K562 (cell line): Measurements from ENCODE around the gene TBC1D12. TPM values are rescaled to one million over a fixed set of nuclear protein-coding genes. Genes with fewer than 3 reads are reported as not detected.

Experiments used
- BACH1 ChIP-seq: fragments of 200-800 bp; sonication (Bioruptor generic); IDR thresholded peaks from 2 replicates; pipeline ENCODE4 v1.6.1; 2016; ENCODE audit warnings: missing genetic modification characterization, missing compliant biosample characterization
- CBX1 ChIP-seq: sonication (generic); IDR thresholded peaks from 2 replicates; pipeline ENCODE4 v1.6.1; 2016; ENCODE audit warnings: antibody characterized with exemption, low read depth, mild to moderate bottlenecking
- CREB5 ChIP-seq: fragments of 250-450 bp; sonication (Bioruptor Pico); IDR thresholded peaks from 2 replicates; pipeline ENCODE4 v1.5.0; 2020; ENCODE audit warnings: mild to moderate bottlenecking
- EWSR1 ChIP-seq: fragments of 450-650 bp; IDR thresholded peaks from 2 replicates; pipeline ENCODE4 v1.6.1; 2018; ENCODE audit warnings: borderline replicate concordance, mild to moderate bottlenecking, low read depth, moderate library complexity; ENCODE audit not compliant: partially characterized antibody
- HMGN3 ChIP-seq: IDR thresholded peaks from 2 replicates; pipeline ENCODE4 v1.6.1; 2011; ENCODE audit warnings: borderline replicate concordance, low read depth, mild to moderate bottlenecking, mixed read lengths, low read length; ENCODE audit not compliant: insufficient read length; ENCODE audit errors: extremely low read depth
- JUND ChIP-seq, 2 experiments: IDR thresholded peaks; 2 replicates in 1 of 2; 3 replicates in 1 of 2; pipeline ENCODE4 v1.6.1; 2011; ENCODE audit warnings: borderline replicate concordance in 2 of 2, low read depth in 2 of 2, low read length in 2 of 2, improper control_type of control experiment in 1 of 2, missing biosample characterization in 1 of 2, missing genetic modification characterization in 1 of 2, missing genetic modification reagents in 1 of 2
- KDM4B ChIP-seq, 2 experiments: fragments of 450-650 bp in 1 of 2; sonication (generic) in 1 of 2; IDR thresholded peaks; 2 replicates each; pipeline ENCODE4 v1.6.1; 2016 to 2017; ENCODE audit warnings: borderline replicate concordance in 2 of 2, antibody characterized with exemption in 1 of 2, low read depth in 1 of 2, mild to moderate bottlenecking in 1 of 2
- NBN ChIP-seq: fragments of 450-650 bp; IDR thresholded peaks from 2 replicates; pipeline ENCODE4 v1.6.1; 2016; ENCODE audit warnings: low read depth, mild to moderate bottlenecking
- NEUROD1 ChIP-seq: fragments of 150-350 bp; IDR thresholded peaks from 2 replicates; pipeline ENCODE4 v1.6.1; 2014; ENCODE audit warnings: borderline replicate concordance, low read length, low read depth; ENCODE audit not compliant: partially characterized antibody
- PHB ChIP-seq: fragments of 250-450 bp; sonication (Bioruptor Pico); IDR thresholded peaks from 2 replicates; pipeline ENCODE4 v1.5.0; 2021
- POLR2A ChIP-seq: fragments of 450-650 bp; conservative IDR thresholded peaks from 2 replicates; pipeline ENCODE4 v1.6.1; 2016
- RBM17 ChIP-seq: fragments of 200-400 bp; formaldehyde crosslinking; IDR thresholded peaks from 2 replicates; pipeline ENCODE4 v1.6.1; 2017; ENCODE audit warnings: low read depth, mild to moderate bottlenecking, low read length, borderline replicate concordance
- SMAD1 ChIP-seq: fragments of 150-350 bp; IDR thresholded peaks from 2 replicates; pipeline ENCODE4 v1.6.1; 2014; ENCODE audit warnings: low read length, low read depth; ENCODE audit not compliant: partially characterized antibody
- SMAD3 ChIP-seq: fragments of 450-650 bp; formaldehyde crosslinking; conservative IDR thresholded peaks from 2 replicates; pipeline ENCODE4 v1.4.0; 2020; ENCODE audit warnings: mild to moderate bottlenecking
- SPI1 ChIP-seq: IDR thresholded peaks from 2 replicates; pipeline ENCODE4 v1.6.1; 2011; ENCODE audit warnings: low read depth, low read length, control low read depth, borderline replicate concordance
- STAT5A ChIP-seq: IDR thresholded peaks from 2 replicates; pipeline ENCODE4 v1.6.1; 2012; ENCODE audit warnings: low read length, inconsistent platforms, borderline replicate concordance
- TAF1 ChIP-seq: IDR thresholded peaks from 2 replicates; pipeline ENCODE4 v1.6.1; 2011; ENCODE audit warnings: mild to moderate bottlenecking, low read length, moderate library complexity; ENCODE audit not compliant: insufficient read depth, control insufficient read depth, severe bottlenecking; ENCODE audit errors: extremely low read depth
- TAF7 ChIP-seq: fragments of 450-650 bp; IDR thresholded peaks from 2 replicates; pipeline ENCODE4 v1.6.1; 2016; ENCODE audit warnings: missing genetic modification characterization, missing compliant biosample characterization
- TCF3 ChIP-seq: sonication (generic); formaldehyde crosslinking; IDR thresholded peaks from 2 replicates; pipeline ENCODE4 v1.4.0; 2020; ENCODE audit warnings: mild to moderate bottlenecking, missing genetic modification reagents
- TEAD1 ChIP-seq, 2 experiments: fragments of 450-650 bp in 1 of 2; sonication (generic) in 1 of 2; formaldehyde crosslinking; IDR thresholded peaks; 2 replicates each; pipeline versions ENCODE4 v1.4.0 to v1.8.0; 2020 to 2022; ENCODE audit warnings: mild to moderate bottlenecking in 2 of 2, missing genetic modification reagents in 1 of 2
- USF2 ChIP-seq: sonication (generic); formaldehyde crosslinking; IDR thresholded peaks from 2 replicates; pipeline ENCODE4 v1.5.0; 2020; ENCODE audit warnings: missing genetic modification reagents
- ZNF184 ChIP-seq: sonication (generic); formaldehyde crosslinking; IDR thresholded peaks from 2 replicates; pipeline ENCODE4 v1.5.0; 2020; ENCODE audit warnings: missing genetic modification reagents
- ZNF217 ChIP-seq: sonication (generic); formaldehyde crosslinking; IDR thresholded peaks from 2 replicates; pipeline ENCODE4 v1.8.0; 2022; ENCODE audit warnings: mild to moderate bottlenecking, missing genetic modification reagents
- ZNF263 ChIP-seq: sonication (generic); formaldehyde crosslinking; IDR thresholded peaks from 2 replicates; pipeline ENCODE4 v1.8.0; 2022; ENCODE audit warnings: mild to moderate bottlenecking, missing genetic modification reagents, borderline replicate concordance
- ZNF561 ChIP-seq: fragments of 450-650 bp; formaldehyde crosslinking; conservative IDR thresholded peaks from 2 replicates; pipeline ENCODE4 v1.4.0; 2020; ENCODE audit warnings: mild to moderate bottlenecking, moderate library complexity
- ZNF668 ChIP-seq: fragments of 250-450 bp; sonication (Bioruptor Pico); IDR thresholded peaks from 2 replicates; pipeline ENCODE4 v1.8.0; 2022; ENCODE audit warnings: mild to moderate bottlenecking, inconsistent platforms
- ZNF75A ChIP-seq: fragments of 450-650 bp; formaldehyde crosslinking; IDR thresholded peaks from 2 replicates; pipeline ENCODE4 v1.4.0; 2020; ENCODE audit warnings: mild to moderate bottlenecking
- polyA plus RNA-seq, 8 experiments: library from polyadenylated mRNA; depleted of rRNA in 4 of 8; stranded (reverse) in 5 of 8; unstranded in 3 of 8; fragments of >200 nt; fragmentation: Nextera tagmentation in 2 of 8; fragmentation: Illumina TruSeq in 1 of 8; extraction: Ambion mirVana in 2 of 8; extraction: Trizol in 1 of 8; gene quantifications; 2 replicates each; pipeline versions ENCODE4 v1.2.1 to v1.2.3, GENCODE V29; 2011 to 2014; ENCODE audit warnings: inconsistent platforms in 1 of 8, missing spikeins in 1 of 8
- total RNA-seq, 7 experiments: library from RNA; depleted of rRNA in 6 of 7; stranded (reverse); fragments of >200 nt in 6 of 7; fragmentation: Illumina TruSeq in 2 of 7; extraction: Trizol in 2 of 7; gene quantifications; 2 replicates each; pipeline versions ENCODE4 v1.2.1 to v1.2.3, GENCODE V29; 2011 to 2021; ENCODE audit warnings: low replicate concordance in 1 of 7

TBC1D12 gene
- total and polyA plus RNA-seq, 9 of the 15 experiments (the other 6 are each of a cell fraction or from before 2014, with no cell fraction given): 2.1 to 6.7 (median 3.9) TPM

GRCh38 chr10:94362360-94363250, 39.7 kb upstream of the TBC1D12 start, which contains the start of gene NOC3L (continued):
- TF ChIP-seq HMGN3: peak; percentile 50
- no peak for TF ChIP-seq CREB5 (CRISPR knock-in tag)
- no peak for TF ChIP-seq SPI1
- no peak for TF ChIP-seq TAF7 (tag)
- peak; percentile 28; the same call in 1 of the 2 replicates for TF ChIP-seq ZNF263 (CRISPR knock-in tag)
- no peak for TF ChIP-seq ZNF75A (CRISPR knock-in tag)
- no peak for TF ChIP-seq ZNF217 (CRISPR knock-in tag)
- no peak for TF ChIP-seq USF2 (CRISPR knock-in tag)
- no peak for TF ChIP-seq BACH1 (tag)
- TF ChIP-seq CBX1: 0 out of 2 replicates have a peak, but pooled peaks have one; percentile 70
- TF ChIP-seq NEUROD1: peak; percentile 12
- TF ChIP-seq SMAD3 (CRISPR knock-in tag): no peak
- peak in 1 of 2 experiments; percentile 89; a peak in 2 of 4 replicates for TF ChIP-seq KDM4B (IDR thresholded peaks at IDR 0.05; ENCODE audit: borderline replicate concordance in 2 of 2, low read depth in 1 of 2)
- TF ChIP-seq EWSR1: no peak
- TF ChIP-seq PHB (CRISPR knock-in tag): no peak
- TF ChIP-seq STAT5A: no peak
- TF ChIP-seq TEAD1 (CRISPR knock-in tag; IDR thresholded peaks at IDR 0.05): no peak; a peak in 1 of 4 replicates
- TF ChIP-seq JUND (IDR thresholded peaks at IDR 0.05; ENCODE audit: borderline replicate concordance, low read depth, low read length): peak; percentile 43
- TF ChIP-seq JUND (tag; IDR thresholded peaks at IDR 0.05; ENCODE audit: borderline replicate concordance, low read depth, low read length): peak; percentile 19; the same call in 1 of the 3 replicates
- no peak for TF ChIP-seq RBM17
- no peak for TF ChIP-seq ZNF561 (CRISPR knock-in tag)
- TF ChIP-seq TCF3: peak; percentile 11; the same call in 1 of the 2 replicates
- no peak for TF ChIP-seq NBN
- TF ChIP-seq ZNF184 (CRISPR knock-in tag): no peak
- peak; percentile 62 for TF ChIP-seq TAF1
- TF ChIP-seq POLR2A: peak; percentile 82
- TF ChIP-seq ZNF668 (CRISPR knock-in tag): no peak
- no peak for TF ChIP-seq SMAD1
